H9 (cell line): ENCODE results near the gene FYN. TPM values are rescaled to one million over a fixed set of nuclear protein-coding genes. Genes with fewer than 3 reads are reported as not detected.

Source experiments
- DNase-seq: peaks from one replicate; pipeline ENCODE4 v3.0.0-alpha.2; 2017
- H2AFZ ChIP-seq: one replicate; pipeline ENCODE4 v1.6.1; 2013; ENCODE audit warnings: mild to moderate bottlenecking, low read length, control low read depth, moderate library complexity
- H2AK5ac ChIP-seq: 2 replicates; pipeline ENCODE4 v1.6.1; 2013; ENCODE audit warnings: low read length, control low read depth, mixed read lengths; ENCODE audit not compliant: insufficient read length
- H2BK120ac ChIP-seq: one replicate; pipeline ENCODE4 v1.6.1; 2013; ENCODE audit warnings: low read depth, mild to moderate bottlenecking, low read length, control low read depth, inconsistent platforms; ENCODE audit not compliant: poor library complexity, severe bottlenecking
- H2BK12ac ChIP-seq: 2 replicates; pipeline ENCODE4 v1.6.1; 2013; ENCODE audit warnings: low read length, control low read depth, mixed read lengths, low read depth; ENCODE audit not compliant: insufficient read length
- H2BK15ac ChIP-seq: 2 replicates; pipeline ENCODE4 v1.6.1; 2013; ENCODE audit warnings: low read depth, low read length, control low read depth
- H2BK20ac ChIP-seq: one replicate; pipeline ENCODE4 v1.6.1; 2013; ENCODE audit warnings: low read depth, mild to moderate bottlenecking, low read length, control low read depth, inconsistent platforms; ENCODE audit not compliant: poor library complexity, severe bottlenecking
- H2BK5ac ChIP-seq: 2 replicates; pipeline ENCODE4 v1.6.1; 2013; ENCODE audit warnings: low read length, control low read depth, mixed read lengths; ENCODE audit not compliant: insufficient read length
- H3K14ac ChIP-seq: 2 replicates; pipeline ENCODE4 v1.6.1; 2013; ENCODE audit warnings: low read length, control low read depth; ENCODE audit not compliant: insufficient read depth
- H3K18ac ChIP-seq: 2 replicates; pipeline ENCODE4 v1.6.1; 2013; ENCODE audit warnings: low read depth, mild to moderate bottlenecking, mixed read lengths, low read length, control low read depth; ENCODE audit not compliant: insufficient read length
- H3K23ac ChIP-seq: 2 replicates; pipeline ENCODE4 v1.6.1; 2013; ENCODE audit warnings: low read length, control low read depth, mixed read lengths, low read depth; ENCODE audit not compliant: insufficient read length
- H3K23me2 ChIP-seq: 2 replicates; pipeline ENCODE4 v1.6.1; 2013; ENCODE audit warnings: low read depth, mild to moderate bottlenecking, mixed read lengths, low read length, control low read depth; ENCODE audit not compliant: insufficient read length, poor library complexity, severe bottlenecking
- H3K27ac ChIP-seq: 2 replicates; pipeline ENCODE4 v1.5.1; 2013; ENCODE audit warnings: low read length, control low read depth, mixed read lengths, low read depth; ENCODE audit not compliant: insufficient read length
- H3K27me3 ChIP-seq: 2 replicates; pipeline ENCODE4 v1.6.1; 2013; ENCODE audit warnings: low read length, control low read depth, inconsistent platforms; ENCODE audit not compliant: insufficient read depth
- H3K4ac ChIP-seq: 2 replicates; pipeline ENCODE4 v1.6.1; 2013; ENCODE audit warnings: low read depth, mild to moderate bottlenecking, control low read depth, inconsistent platforms, low read length, moderate library complexity
- H3K4me1 ChIP-seq: 2 replicates; pipeline ENCODE4 v1.6.1; 2013; ENCODE audit warnings: low read length, control low read depth, inconsistent platforms; ENCODE audit not compliant: insufficient read depth
- H3K4me2 ChIP-seq: 2 replicates; pipeline ENCODE4 v1.6.1; 2013; ENCODE audit warnings: low read length, control low read depth, mixed read lengths; ENCODE audit not compliant: insufficient read length, insufficient read depth
- H3K56ac ChIP-seq: 2 replicates; pipeline ENCODE4 v1.6.1; 2013; ENCODE audit warnings: low read depth, mild to moderate bottlenecking, mixed read lengths, low read length, control low read depth; ENCODE audit not compliant: insufficient read length
- H3K79me1 ChIP-seq: 2 replicates; pipeline ENCODE4 v1.6.1; 2013; ENCODE audit warnings: low read depth, mild to moderate bottlenecking, moderate library complexity, low read length, control low read depth, inconsistent platforms; ENCODE audit not compliant: insufficient read depth, poor library complexity, severe bottlenecking
- H3K79me2 ChIP-seq: 2 replicates; pipeline ENCODE4 v1.6.1; 2013; ENCODE audit warnings: low read length, control low read depth, inconsistent platforms; ENCODE audit not compliant: insufficient read depth
- H3K9ac ChIP-seq: 2 replicates; pipeline ENCODE4 v1.6.1; 2013; ENCODE audit warnings: low read length, control low read depth, mixed read lengths; ENCODE audit not compliant: insufficient read length; ENCODE audit errors: extremely low read depth
- H3K9me3 ChIP-seq: one replicate; pipeline ENCODE4 v1.6.1; 2013; ENCODE audit warnings: low read depth, low read length, inconsistent platforms; ENCODE audit not compliant: control insufficient read depth
- H3T11ph ChIP-seq: one replicate; pipeline ENCODE4 v1.6.1; 2013; ENCODE audit warnings: mild to moderate bottlenecking, low read length, control low read depth, inconsistent platforms
- H4K20me1 ChIP-seq: one replicate; pipeline ENCODE4 v1.6.1; 2013; ENCODE audit not compliant: control insufficient read depth, insufficient read length, insufficient read depth
- H4K5ac ChIP-seq: 2 replicates; pipeline ENCODE4 v1.6.1; 2013; ENCODE audit warnings: low read depth, mild to moderate bottlenecking, mixed read lengths, low read length, control low read depth; ENCODE audit not compliant: insufficient read length
- H4K8ac ChIP-seq: replicated peaks from 2 replicates; pipeline ENCODE4 v1.6.1; 2013; ENCODE audit warnings: low read length, control low read depth, mixed read lengths, low read depth; ENCODE audit not compliant: insufficient read length
- H4K91ac ChIP-seq: 2 replicates; pipeline ENCODE4 v1.6.1; 2013; ENCODE audit warnings: low read depth, mild to moderate bottlenecking, moderate library complexity, mixed read lengths, low read length, control low read depth; ENCODE audit not compliant: insufficient read length
- H3K27ac Mint-ChIP-seq, 3 experiments: 2 replicates in 2 of 3; 3 replicates in 1 of 3; pipeline ENCODE4 v1.8.0; 2020 to 2021; ENCODE audit warnings: mixed read lengths in 3 of 3, mild to moderate bottlenecking in 1 of 3, moderate library complexity in 1 of 3
- H3K27me3 Mint-ChIP-seq: 2 replicates; pipeline ENCODE4 v1.8.0; 2021; ENCODE audit warnings: low read depth, mild to moderate bottlenecking, moderate library complexity, mixed read lengths
- H3K36me3 Mint-ChIP-seq, 3 experiments: 2 replicates in 2 of 3; 3 replicates in 1 of 3; pipeline ENCODE4 v1.8.0; 2020 to 2021; ENCODE audit warnings: low read depth in 3 of 3, mixed read lengths in 3 of 3; ENCODE audit not compliant: insufficient read depth in 1 of 3
- H3K4me1 Mint-ChIP-seq, 2 experiments: 2 replicates each; pipeline ENCODE4 v1.8.0; 2020; ENCODE audit warnings: mixed read lengths in 2 of 2
- H3K4me3 Mint-ChIP-seq, 2 experiments: 2 replicates in 1 of 2; 3 replicates in 1 of 2; pipeline ENCODE4 v1.8.0; 2020 to 2021; ENCODE audit warnings: mild to moderate bottlenecking in 2 of 2, mixed read lengths in 2 of 2, moderate library complexity in 1 of 2
- H3K9me3 Mint-ChIP-seq, 2 experiments: 2 replicates in 1 of 2; 3 replicates in 1 of 2; pipeline ENCODE4 v1.8.0; 2020; ENCODE audit warnings: mild to moderate bottlenecking in 2 of 2, mixed read lengths in 2 of 2, moderate library complexity in 1 of 2
- CTCF ChIP-seq: fragments of 200-600 bp; sonication (generic); conservative IDR thresholded peaks from 3 replicates; pipeline ENCODE4 v1.8.0; 2021; ENCODE audit warnings: antibody characterized with exemption, mild to moderate bottlenecking
- WGBS: extraction: QIAGEN DNeasy Blood & Tissue Kit; methylation state at CpG from one replicate; pipeline ENCODE4 v1.1.7; 2013; ENCODE audit warnings: missing lambda C conversion rate, low lambda C conversion rate, mixed read lengths; ENCODE audit not compliant: insufficient read length; ENCODE audit errors: extremely low coverage; 5-methylcytosine and 5-hydroxymethylcytosine counted together
- total RNA-seq: library from RNA; stranded (reverse); gene quantifications from 2 replicates; pipeline ENCODE4 v1.2.1, GENCODE V29; 2021

The FYN gene
- total RNA-seq, 1 experiment from 2014 or later = 64.8 TPM

- Histone ChIP-seq H3K27me3 (no peaks in the 10 kb centered on the region), H2AK5ac (no peak overlapping the region), H3K4ac (no peak overlapping the region), H4K8ac (no peak overlapping the region), H2BK5ac (no peak overlapping the region), H3K4me1 (peaks cover 19% of the 10 kb centered on the region), H2BK20ac (no peak overlapping the region), H3K14ac (no peak overlapping the region), H3K23me2 (no peaks in the 10 kb centered on the region), H3K4me2 (no peak overlapping the region), H2BK15ac (no peak overlapping the region), H3K79me1 (no peaks in the 10 kb centered on the region), H4K91ac (no peak overlapping the region), H3K23ac (no peak overlapping the region), H3K27ac (no peak overlapping the region), H2AFZ (no peak overlapping the region), H2BK120ac (no peak overlapping the region), H3K18ac (no peak overlapping the region), H3K9me3 (no peaks in the 10 kb centered on the region), H4K20me1 (no peaks in the 10 kb centered on the region), H3K9ac (no peak overlapping the region), H3T11ph (no peak overlapping the region), H4K5ac (no peak overlapping the region), H3K56ac (no peak overlapping the region), H2BK12ac (no peak overlapping the region), H3K79me2 (no peaks in the 10 kb centered on the region)
- Mint-ChIP-seq H3K27me3 (no peaks in the 10 kb centered on the region), H3K4me3 (no peak overlapping the region), H3K9me3 (no peaks in the 10 kb centered on the region), H3K36me3 (peaks cover 0 to 6% (median 5%) of the 10 kb centered on the region in 3 experiments; a peak in 2 of 7 replicates), H3K27ac (peak overlapping the region in 1 of 3 experiments; percentile 94; a peak in 1 of 7 replicates), H3K4me1 (peaks cover 33 to 41% of the 10 kb centered on the region in 2 experiments)
- no CpG with 5 or more reads among the region's 1 CpG for whole genome bisulfite sequencing
- no peak for DNase-seq
- no peak for TF ChIP-seq CTCF
These were observed 127.6 kb downstream of the FYN start for GRCh38 chr6:111745636-111746035.
